Prostate gland (tissue), 2 donors: ENCODE measurements around the gene RNF220. TPM values are rescaled to one million over a fixed set of nuclear protein-coding genes. Genes with fewer than 3 reads are reported as not detected.
A peak's percentile ranks its signal among the peaks of the same experiment; 100 is the strongest.

ENCODE experiments used
- DNase-seq: peaks from one replicate; pipeline ENCODE4 v3.0.0-alpha.2; 2019; ENCODE audit warnings: low spot score
- H3K27ac ChIP-seq, 2 donors: fragments of 200-600 bp; sonication (generic); 2 replicates each; pipeline ENCODE4 v1.5.1; 2017 to 2019
- H3K27me3 ChIP-seq: fragments of 200-600 bp; sonication (generic); replicated peaks from 2 replicates; pipeline ENCODE4 v1.5.1; 2019; ENCODE audit not compliant: insufficient read depth
- H3K36me3 ChIP-seq, 2 donors: fragments of 200-600 bp; sonication (generic); 1 replicate in 1 of 2; 2 replicates in 1 of 2; pipeline versions ENCODE4 v1.5.1 to v1.8.1; 2017 to 2019
- H3K4me1 ChIP-seq: fragments of 200-600 bp; sonication (generic); replicated peaks from 2 replicates; pipeline ENCODE4 v1.5.1; 2019
- H3K4me3 ChIP-seq, 2 donors: fragments of 200-600 bp; sonication (generic); 2 replicates each; pipeline ENCODE4 v1.5.1; 2017 to 2019
- H3K9me3 ChIP-seq: fragments of 200-600 bp; sonication (generic); 2 replicates; pipeline ENCODE4 v1.5.1; 2017
- CTCF ChIP-seq, 4 experiments: fragments of 200-600 bp in 2 of 4; fragments of 450-650 bp in 2 of 4; sonication (generic) in 2 of 4; IDR thresholded peaks; 1 replicate in 3 of 4; 2 replicates in 1 of 4; pipeline ENCODE4 v1.5.1; 2016 to 2019; ENCODE audit warnings: antibody characterized with exemption in 4 of 4, mild to moderate bottlenecking in 2 of 4, moderate library complexity in 2 of 4
- POLR2A ChIP-seq: fragments of 450-650 bp; IDR thresholded peaks from one replicate; pipeline ENCODE4 v1.6.1; 2016; ENCODE audit warnings: antibody characterized with exemption, mild to moderate bottlenecking
- POLR2AphosphoS5 ChIP-seq: sonication (generic); formaldehyde crosslinking; IDR thresholded peaks from one replicate; pipeline ENCODE4 v1.6.1; 2017; ENCODE audit warnings: antibody characterized with exemption
- WGBS: methylation state at CpG from one replicate; pipeline ENCODE4 v1.1.5; 2018; 5-methylcytosine and 5-hydroxymethylcytosine counted together
- intact Hi-C: fragments of 100-400 bp; cut with DNase I; formaldehyde crosslinking; loops from one replicate; pipeline ENCODE4 v1.14.2; 2022
- total RNA-seq, 2 donors: library from RNA; depleted of rRNA; stranded (reverse); fragments of >200 nt; gene quantifications; one replicate each; pipeline ENCODE4 v1.1.0, GENCODE V29; 2016

RNF220 gene
- total RNA-seq, 2 donors from 2014 or later, result 116 to 147 TPM

DNA sequence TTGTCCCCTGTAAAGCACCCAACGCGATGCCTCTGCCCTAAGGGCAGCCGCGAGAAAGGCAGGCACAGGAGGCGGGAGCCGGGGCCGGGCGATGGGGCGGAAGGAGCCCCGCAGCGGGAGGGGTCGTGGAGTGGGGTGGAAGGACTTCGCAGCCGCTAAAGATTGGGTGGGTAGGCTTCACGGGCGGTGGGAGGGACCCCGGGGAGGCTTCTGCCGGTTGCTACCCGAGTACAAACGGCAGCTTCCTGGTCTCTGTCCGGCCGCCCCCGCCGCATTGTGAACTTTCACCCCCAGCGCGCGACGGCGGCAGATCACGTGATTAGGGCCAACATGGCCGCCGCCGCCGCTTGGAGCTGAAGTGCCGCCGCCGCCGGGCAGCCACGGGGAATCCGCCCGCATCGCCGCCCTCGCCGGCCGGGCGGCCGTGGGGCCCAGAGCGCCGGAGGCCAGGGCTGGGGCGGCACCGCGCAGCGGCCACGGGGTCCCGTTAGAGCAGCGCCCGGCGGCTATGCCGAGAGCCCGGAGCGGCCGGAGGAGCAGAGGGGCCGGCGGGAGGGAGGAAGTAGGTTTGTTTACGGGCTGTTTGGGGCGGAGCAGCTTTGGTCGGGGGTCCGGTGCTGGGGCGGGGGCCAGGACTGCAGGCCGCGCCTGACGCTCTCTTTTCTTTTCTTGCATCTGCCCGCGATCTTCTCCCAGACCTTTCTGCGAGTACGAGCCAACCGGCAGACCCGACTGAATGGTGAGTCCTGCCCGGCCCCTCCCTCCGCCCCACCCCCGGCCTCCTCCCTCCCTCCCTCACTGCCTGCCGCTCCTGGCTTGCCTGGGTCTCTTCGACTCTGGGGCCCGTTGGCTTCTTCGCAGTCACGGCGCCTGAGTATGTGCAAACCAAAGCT lies 226.8 kb downstream of the RNF220 start:
- Histone ChIP-seq H3K36me3 (peaks cover 0 to 8% of the 10 kb centered on the region in 2 donors), H3K4me3 (peak overlapping the region; percentile 53 to 81), H3K27me3 (no peaks in the 10 kb centered on the region), H3K27ac (peak overlapping the region; percentile 84 to 90), H3K9me3 (no peaks in the 10 kb centered on the region), H3K4me1 (peaks cover 10% of the 10 kb centered on the region)
- DNase-seq, result peak; percentile 78
- TF ChIP-seq CTCF (IDR thresholded peaks at IDR 0.05) (peak in 1 of 4 experiments; percentile 22), POLR2A (peak; percentile 31), POLR2AphosphoS5 (peak; percentile 50)
- under 1% methylated on average over 86 of the region's 88 CpGs for WGBS
- intact Hi-C loops, result no loop called here

DNA sequence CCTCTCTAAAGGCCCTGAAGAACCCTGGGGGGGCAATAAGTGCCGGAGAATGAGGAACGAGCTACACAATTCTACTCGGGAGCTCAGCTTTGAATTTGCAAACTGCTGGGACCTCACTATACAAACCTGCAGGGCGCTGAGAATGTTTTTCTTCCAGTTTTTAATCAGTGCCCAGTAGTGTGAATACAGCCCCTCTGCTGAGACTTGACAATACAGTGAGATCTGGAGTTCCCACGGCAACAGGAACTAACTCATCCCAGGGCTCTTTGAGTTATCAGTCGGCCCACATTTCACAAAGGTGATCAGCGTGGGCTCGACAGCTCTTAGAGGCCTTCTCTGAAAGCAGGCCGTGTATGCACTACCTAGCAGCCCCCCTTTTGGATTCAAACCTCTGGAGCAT lies 227.5 kb downstream of the RNF220 start:
- H3K36me3 ChIP-seq, result peaks cover 0 to 15% of the 10 kb centered on the region in 2 donors
- no peak for TF ChIP-seq POLR2AphosphoS5
- no peak for TF ChIP-seq CTCF (IDR thresholded peaks at IDR 0.05)
- no peak for TF ChIP-seq POLR2A
- 11% methylated on average over 9 of the region's 9 CpGs for WGBS
- H3K27ac ChIP-seq, result peak overlapping the region; percentile 84 to 90
- H3K4me3 ChIP-seq, result peak overlapping the region; percentile 53 to 81
- DNase-seq, result no peak
- no peaks in the 10 kb centered on the region for H3K9me3 ChIP-seq
- intact Hi-C loops, result no loop called here
- H3K4me1 ChIP-seq, result peaks cover 10% of the 10 kb centered on the region
- H3K27me3 ChIP-seq, result no peaks in the 10 kb centered on the region

- H3K9me3 ChIP-seq, result no peaks in the 10 kb centered on the region
- TF ChIP-seq POLR2A (no peak), POLR2AphosphoS5 (no peak), CTCF (IDR thresholded peaks at IDR 0.05) (no peak)
- 93% methylated on average over 3 of the region's 3 CpGs for WGBS
- H3K4me3 ChIP-seq, result no peak overlapping the region
- H3K27ac ChIP-seq, result no peak overlapping the region
- no peaks in the 10 kb centered on the region for H3K27me3 ChIP-seq
- DNase-seq, result no peak
- peaks cover 10% of the 10 kb centered on the region for H3K4me1 ChIP-seq
- intact Hi-C loops, result no loop called here
- peaks cover 0 to 17% of the 10 kb centered on the region in 2 donors for H3K36me3 ChIP-seq
Measured at GRCh38 chr1:44634606-44635189, 229.6 kb downstream of the RNF220 start.

DNA sequence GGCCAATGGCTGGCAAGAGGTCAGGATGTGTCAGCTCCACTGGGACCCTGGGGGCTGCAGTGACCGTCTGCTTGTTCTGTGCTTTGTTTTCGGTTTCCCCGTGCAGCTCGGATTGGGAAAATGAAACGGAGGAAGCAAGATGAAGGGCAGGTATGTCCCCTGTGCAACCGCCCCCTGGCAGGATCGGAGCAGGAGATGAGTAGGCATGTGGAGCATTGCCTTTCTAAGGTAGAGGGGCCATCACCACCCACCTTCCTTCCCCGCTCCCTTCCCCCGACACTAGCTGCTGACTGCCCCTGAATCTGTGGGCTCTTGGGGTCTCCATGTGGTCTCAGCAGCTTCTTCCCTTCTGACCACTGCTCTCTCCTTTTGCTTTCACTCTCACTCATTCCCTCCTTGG lies 230.4 kb downstream of the RNF220 start:
- H3K9me3 ChIP-seq, result no peaks in the 10 kb centered on the region
- peaks cover 0 to 17% of the 10 kb centered on the region in 2 donors for H3K36me3 ChIP-seq
- WGBS, result 92% methylated on average over 9 of the region's 9 CpGs
- H3K4me3 ChIP-seq, result no peak overlapping the region
- intact Hi-C loops, result no loop called here
- peaks cover 10% of the 10 kb centered on the region for H3K4me1 ChIP-seq
- no peak for DNase-seq
- no peak overlapping the region for H3K27ac ChIP-seq
- TF ChIP-seq POLR2AphosphoS5 (no peak), CTCF (IDR thresholded peaks at IDR 0.05) (no peak)
- no peaks in the 10 kb centered on the region for H3K27me3 ChIP-seq
